HepG2 (cell line): ENCODE measurements around the gene ABHD1. TPM values are rescaled to one million over a fixed set of nuclear protein-coding genes. Genes with fewer than 3 reads are reported as not detected.
A peak's percentile ranks its signal among the peaks of the same experiment; 100 is the strongest.

Experiments
- ATAC-seq: fragments of 200-7000 bp; cut with Tn5 transposase; 3 replicates; pipeline ENCODE4 v1.9.1; 2020; ENCODE audit warnings: mild to moderate bottlenecking, moderate library complexity
- BruUV-seq: library from RNA; stranded (reverse); fragments of 400-500 nt; replicated peaks from 2 replicates; lab custom pipeline; 2021; lab: Mats Ljungman, UMichigan
- CTCF ChIA-PET: fragments of 300-600 bp; formaldehyde crosslinking; extraction: SDS; loops from one replicate; lab custom pipeline; 2021; ENCODE audit warnings: low total read pairs, inconsistent platforms, low intra/inter-chr PET ratio; lab: Yijun Ruan, JAX
- POLR2A ChIA-PET: fragments of 350-600 bp; sonication (Branson Sonifier 250); formaldehyde crosslinking; loops from one replicate; lab custom pipeline; 2020; ENCODE audit warnings: antibody characterized with exemption, inconsistent platforms; lab: Yijun Ruan, JAX
- DNase-seq: peaks from one replicate; pipeline ENCODE4 v3.0.0-alpha.2; 2015; ENCODE audit warnings: low spot score
- FAIRE-seq: peaks from 3 replicates; lab custom pipeline; 2011; peaks lifted over from hg19 to GRCh38; lab: Jason Lieb, UNC
- H2AFZ ChIP-seq: one replicate; pipeline ENCODE4 v1.6.1; 2011; ENCODE audit warnings: low read length, inconsistent platforms
- H3K27ac ChIP-seq: fragments of 300-600 bp; 3 replicates; pipeline ENCODE4 v1.8.0; 2011; ENCODE audit warnings: mixed run types, mild to moderate bottlenecking, mixed read lengths, low read length, inconsistent platforms; ENCODE audit not compliant: insufficient read depth; ENCODE audit errors: extremely low read length
- H3K27me3 ChIP-seq, 2 experiments: fragments of 200-600 bp in 1 of 2; 2 replicates in 1 of 2; 3 replicates in 1 of 2; pipeline versions ENCODE4 v1.6.0 to v1.8.0; 2011; ENCODE audit warnings: low read length in 2 of 2, mild to moderate bottlenecking in 2 of 2, moderate library complexity in 2 of 2, inconsistent platforms in 1 of 2; ENCODE audit not compliant: insufficient read depth in 2 of 2, control insufficient read depth in 1 of 2
- H3K36me3 ChIP-seq, 2 experiments: fragments of 200-600 bp in 1 of 2; replicated peaks in 1 of 2; 2 replicates in 1 of 2; 3 replicates in 1 of 2; pipeline versions ENCODE4 v1.5.1 to v1.8.0; 2011; ENCODE audit warnings: low read length in 2 of 2, inconsistent platforms in 1 of 2; ENCODE audit not compliant: insufficient read depth in 2 of 2, control insufficient read depth in 1 of 2
- H3K4me1 ChIP-seq: 2 replicates; pipeline ENCODE4 v1.5.1; 2012; ENCODE audit warnings: low read length, inconsistent platforms; ENCODE audit not compliant: insufficient read depth
- H3K4me2 ChIP-seq: 2 replicates; pipeline ENCODE4 v1.6.0; 2011; ENCODE audit warnings: low read depth, low read length, inconsistent platforms
- H3K4me3 ChIP-seq, 3 experiments: fragments of 200-600 bp in 1 of 3; sonication (generic), shearing (Covaris generic) in 1 of 3; replicated peaks in 1 of 3; 2 replicates each; pipeline ENCODE4 v1.5.1; 2011 to 2016; ENCODE audit warnings: low read length in 3 of 3, inconsistent platforms in 2 of 3, low read depth in 2 of 3, mild to moderate bottlenecking in 2 of 3, control low read depth in 1 of 3, mixed read lengths in 1 of 3; ENCODE audit not compliant: insufficient read depth in 1 of 3
- H3K79me2 ChIP-seq: one replicate; pipeline ENCODE4 v1.6.1; 2011; ENCODE audit warnings: low read length, inconsistent platforms; ENCODE audit not compliant: insufficient read depth
- H3K9ac ChIP-seq: 2 replicates; pipeline ENCODE4 v1.6.0; 2011; ENCODE audit warnings: mild to moderate bottlenecking, low read depth, low read length, inconsistent platforms; ENCODE audit not compliant: insufficient read depth
- H3K9me3 ChIP-seq: 2 replicates; pipeline ENCODE4 v1.5.1; 2012; ENCODE audit warnings: mild to moderate bottlenecking, low read length
- H4K20me1 ChIP-seq: 2 replicates; pipeline ENCODE4 v1.6.0; 2011; ENCODE audit warnings: inconsistent platforms, mild to moderate bottlenecking, low read length, moderate library complexity; ENCODE audit not compliant: insufficient read depth
- CEBPG ChIP-seq: IDR thresholded peaks from 2 replicates; pipeline ENCODE4 v1.6.1; 2016
- FOXA3 ChIP-seq: IDR thresholded peaks from 2 replicates; pipeline ENCODE4 v1.6.1; 2016; ENCODE audit warnings: missing genetic modification reagents, missing compliant biosample characterization
- HNF4A ChIP-seq: sonication (generic); formaldehyde crosslinking; IDR thresholded peaks from 2 replicates; pipeline ENCODE4 v1.4.0; 2020; ENCODE audit warnings: missing genetic modification reagents
- NKX3-1 ChIP-seq: sonication (generic); formaldehyde crosslinking; IDR thresholded peaks from 2 replicates; pipeline ENCODE4 v1.5.0; 2020; ENCODE audit warnings: missing genetic modification reagents
- RARG ChIP-seq: sonication (generic); formaldehyde crosslinking; IDR thresholded peaks from 2 replicates; pipeline ENCODE4 v1.4.0; 2020; ENCODE audit warnings: low read depth, mild to moderate bottlenecking, missing genetic modification reagents
- RCOR2 ChIP-seq: IDR thresholded peaks from 2 replicates; pipeline ENCODE4 v1.6.1; 2016; ENCODE audit warnings: missing biosample characterization, missing genetic modification reagents
- ZBTB42 ChIP-seq: sonication (generic); formaldehyde crosslinking; IDR thresholded peaks from 2 replicates; pipeline ENCODE4 v1.5.0; 2020; ENCODE audit warnings: mild to moderate bottlenecking, missing genetic modification reagents
- ZNF138 ChIP-seq: sonication (generic); formaldehyde crosslinking; IDR thresholded peaks from 2 replicates; pipeline ENCODE4 v1.5.0; 2020; ENCODE audit warnings: mild to moderate bottlenecking, low read depth, missing genetic modification reagents
- WGBS: methylation state at CpG from one replicate; pipeline ENCODE4 v1.1.6; 2017; ENCODE audit warnings: low lambda C conversion rate; 5-methylcytosine and 5-hydroxymethylcytosine counted together
- in situ Hi-C: cut with HindIII; loops from 2 replicates; pipeline ENCODE4 v1.10.0; 2017; ENCODE audit warnings: low pct_unique_long_range_greater_than_20kb; ENCODE audit not compliant: extremely low pct_ligation_motif_present
- intact Hi-C: fragments of 100-400 bp; cut with micrococcal nuclease; formaldehyde crosslinking; loops from one replicate; pipeline ENCODE4 v1.10.0; 2022; ENCODE audit not compliant: unreplicated experiment
- polyA plus RNA-seq, 8 experiments: library from polyadenylated mRNA; depleted of rRNA in 3 of 8; stranded (reverse) in 7 of 8; unstranded in 1 of 8; fragments of >200 nt; fragmentation: Illumina TruSeq in 4 of 8; extraction: Trizol in 4 of 8; gene quantifications; 2 replicates each; pipeline versions ENCODE4 v1.2.1 to v1.2.3, GENCODE V29; 2011 to 2016; ENCODE audit warnings: low read depth in 4 of 8, missing spikeins in 1 of 8, mixed read lengths in 1 of 8; ENCODE audit not compliant: insufficient read depth in 1 of 8
- total RNA-seq, 5 experiments: library from RNA; depleted of rRNA; stranded (reverse); fragments of >200 nt; fragmentation: Illumina TruSeq; extraction: Trizol; gene quantifications; 2 replicates each; pipeline ENCODE4 v1.2.3, GENCODE V29; 2016; ENCODE audit warnings: low read depth in 1 of 5
- TF ChIP-seq, protein P1 (sequence below): sonication (generic); formaldehyde crosslinking; IDR thresholded peaks from 2 replicates; pipeline ENCODE4 v1.8.0; 2023; ENCODE audit warnings: mild to moderate bottlenecking, missing genetic modification reagents
- TF ChIP-seq, protein P2 (sequence below): sonication (generic); formaldehyde crosslinking; IDR thresholded peaks from 2 replicates; pipeline ENCODE4 v1.5.0; 2020; ENCODE audit warnings: missing genetic modification reagents
- TF ChIP-seq, protein P3 (sequence below): IDR thresholded peaks from 2 replicates; pipeline ENCODE4 v1.6.1; 2016; ENCODE audit warnings: mild to moderate bottlenecking
- TF ChIP-seq, protein P4 (sequence below), 2 experiments: sonication (generic) in 1 of 2; formaldehyde crosslinking in 1 of 2; IDR thresholded peaks; 2 replicates each; pipeline versions ENCODE4 v1.4.0 to v1.6.1; 2016 to 2020; ENCODE audit warnings: borderline replicate concordance in 1 of 2, low read depth in 1 of 2, mild to moderate bottlenecking in 1 of 2, missing genetic modification reagents in 1 of 2

ABHD1 gene
- total and polyA plus RNA-seq, 2 of the 13 experiments (the other 11 are each of a cell fraction or from before 2014, with no cell fraction given): 0.04 to 0.81 TPM

DNA sequence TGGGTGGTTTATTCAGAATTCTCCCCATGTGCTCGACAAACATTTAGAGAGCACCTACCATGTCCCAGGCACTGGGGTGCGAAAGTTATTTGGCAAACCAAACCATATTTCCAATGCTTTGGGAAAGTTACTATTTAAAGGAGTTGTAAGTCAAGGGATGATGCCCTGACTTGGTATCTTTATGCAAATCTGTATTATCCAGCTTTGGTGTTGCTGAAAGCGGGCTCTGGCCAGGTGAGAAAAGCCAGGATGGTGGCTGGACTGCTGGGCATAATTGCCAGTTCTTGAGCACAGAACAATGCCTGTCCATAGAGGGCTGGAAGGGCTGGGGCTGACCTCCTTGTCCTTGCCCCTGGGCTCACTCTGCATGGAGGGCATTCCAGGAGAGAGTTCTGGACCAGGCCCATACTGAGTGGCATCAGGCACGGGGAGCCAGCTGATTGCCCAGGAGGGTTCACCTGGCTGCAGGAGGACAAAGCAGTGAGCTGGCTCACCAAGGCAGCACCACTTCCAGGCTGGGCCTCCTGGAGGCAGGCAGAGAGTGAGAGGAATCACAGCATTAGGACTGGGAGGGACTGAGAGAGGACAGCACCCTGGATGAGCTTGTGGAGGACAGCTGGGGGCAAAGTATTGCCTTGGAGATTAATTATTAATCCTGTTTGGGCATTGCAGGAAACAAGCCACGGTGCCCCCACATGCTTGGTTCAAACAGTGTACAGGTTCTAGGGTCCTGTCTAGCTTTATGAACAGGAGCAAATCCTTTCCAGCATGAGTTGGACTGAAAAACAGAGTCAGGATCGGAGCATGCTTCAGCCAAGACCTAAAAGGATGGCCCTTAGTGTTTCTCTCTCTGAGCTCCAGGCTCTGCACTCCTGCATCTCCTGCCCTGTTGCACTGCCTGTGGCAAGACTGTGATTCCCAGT lies 29.9 kb upstream of the ABHD1 start:
- CTCF ChIA-PET: no interaction called here
- no peaks in the 10 kb centered on the region for H3K27me3 ChIP-seq
- intact Hi-C loops: loop anchor here (5.0 kb wide), 1 partner anchor 306 kb away; the partner anchor contains the start of gene CENPA
- peaks cover 83% of the 10 kb centered on the region for H3K4me1 ChIP-seq
- H3K79me2 ChIP-seq: peaks cover 43% of the 10 kb centered on the region
- FAIRE-seq (peak; percentile 96), DNase-seq (peak; percentile 94), ATAC-seq (peak; percentile 85)
- peak overlapping the region; percentile 79 for H3K9ac ChIP-seq
- no peaks in the 10 kb centered on the region for H4K20me1 ChIP-seq
- peaks cover 4 to 27% of the 10 kb centered on the region in 2 experiments for H3K36me3 ChIP-seq
- no peaks in the 10 kb centered on the region for H3K9me3 ChIP-seq
- peak overlapping the region; percentile 97 for H3K27ac ChIP-seq
- peak overlapping the region; percentile 23 to 59 (median 24) for H3K4me3 ChIP-seq
- POLR2A ChIA-PET: interaction anchor here (0.6 to 4.8 kb wide), 32 partner anchors 7 to 1215 kb away, joined by 3 to 61 read pairs (median 5); partner anchors contain the start of genes ABHD1, AGBL5, ATRAID and CGREF1
- H3K4me2 ChIP-seq: peak overlapping the region; percentile 96
- in situ Hi-C loops: no loop called here
- TSS peak; percentile 58 for BruUV-seq
- no peak overlapping the region for H2AFZ ChIP-seq
- WGBS: 31% methylated on average over 6 of the region's 6 CpGs
- TF ChIP-seq, protein P1, sequence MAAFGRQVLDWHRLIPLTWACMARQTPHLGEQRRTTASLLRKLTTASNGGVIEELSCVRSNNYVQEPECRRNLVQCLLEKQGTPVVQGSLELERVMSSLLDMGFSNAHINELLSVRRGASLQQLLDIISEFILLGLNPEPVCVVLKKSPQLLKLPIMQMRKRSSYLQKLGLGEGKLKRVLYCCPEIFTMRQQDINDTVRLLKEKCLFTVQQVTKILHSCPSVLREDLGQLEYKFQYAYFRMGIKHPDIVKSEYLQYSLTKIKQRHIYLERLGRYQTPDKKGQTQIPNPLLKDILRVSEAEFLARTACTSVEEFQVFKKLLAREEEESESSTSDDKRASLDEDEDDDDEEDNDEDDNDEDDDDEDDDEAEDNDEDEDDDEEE (CRISPR knock-in tag): peak; percentile 26; the same call in 1 of the 2 replicates
- TF ChIP-seq, protein P2, sequence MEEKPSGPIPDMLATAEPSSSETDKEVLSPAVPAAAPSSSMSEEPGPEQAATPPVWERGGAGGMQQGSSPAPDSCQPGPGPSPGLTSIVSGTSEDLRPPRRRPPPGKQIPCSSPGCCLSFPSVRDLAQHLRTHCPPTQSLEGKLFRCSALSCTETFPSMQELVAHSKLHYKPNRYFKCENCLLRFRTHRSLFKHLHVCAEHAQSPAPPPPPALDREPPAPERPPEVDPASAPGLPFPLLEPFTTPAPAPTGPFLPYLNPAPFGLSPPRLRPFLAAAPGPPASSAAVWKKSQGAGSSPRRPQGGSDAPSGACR (CRISPR knock-in tag): peak; percentile 90
- peak; percentile 55 for TF ChIP-seq CEBPG (CRISPR knock-in tag)
- peak; percentile 60 for TF ChIP-seq FOXA3
- TF ChIP-seq, protein P3, sequence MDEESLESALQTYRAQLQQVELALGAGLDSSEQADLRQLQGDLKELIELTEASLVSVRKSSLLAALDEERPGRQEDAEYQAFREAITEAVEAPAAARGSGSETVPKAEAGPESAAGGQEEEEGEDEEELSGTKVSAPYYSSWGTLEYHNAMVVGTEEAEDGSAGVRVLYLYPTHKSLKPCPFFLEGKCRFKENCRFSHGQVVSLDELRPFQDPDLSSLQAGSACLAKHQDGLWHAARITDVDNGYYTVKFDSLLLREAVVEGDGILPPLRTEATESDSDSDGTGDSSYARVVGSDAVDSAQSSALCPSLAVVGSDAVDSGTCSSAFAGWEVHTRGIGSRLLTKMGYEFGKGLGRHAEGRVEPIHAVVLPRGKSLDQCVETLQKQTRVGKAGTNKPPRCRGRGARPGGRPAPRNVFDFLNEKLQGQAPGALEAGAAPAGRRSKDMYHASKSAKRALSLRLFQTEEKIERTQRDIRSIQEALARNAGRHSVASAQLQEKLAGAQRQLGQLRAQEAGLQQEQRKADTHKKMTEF: peak; percentile 83; the same call in 1 of the 2 replicates
- TF ChIP-seq RCOR2 (CRISPR knock-in tag): 0 out of 2 replicates have a peak, but pooled peaks have one; percentile 45
- peak; percentile 87 for TF ChIP-seq HNF4A (CRISPR knock-in tag)
- TF ChIP-seq, protein P4, sequence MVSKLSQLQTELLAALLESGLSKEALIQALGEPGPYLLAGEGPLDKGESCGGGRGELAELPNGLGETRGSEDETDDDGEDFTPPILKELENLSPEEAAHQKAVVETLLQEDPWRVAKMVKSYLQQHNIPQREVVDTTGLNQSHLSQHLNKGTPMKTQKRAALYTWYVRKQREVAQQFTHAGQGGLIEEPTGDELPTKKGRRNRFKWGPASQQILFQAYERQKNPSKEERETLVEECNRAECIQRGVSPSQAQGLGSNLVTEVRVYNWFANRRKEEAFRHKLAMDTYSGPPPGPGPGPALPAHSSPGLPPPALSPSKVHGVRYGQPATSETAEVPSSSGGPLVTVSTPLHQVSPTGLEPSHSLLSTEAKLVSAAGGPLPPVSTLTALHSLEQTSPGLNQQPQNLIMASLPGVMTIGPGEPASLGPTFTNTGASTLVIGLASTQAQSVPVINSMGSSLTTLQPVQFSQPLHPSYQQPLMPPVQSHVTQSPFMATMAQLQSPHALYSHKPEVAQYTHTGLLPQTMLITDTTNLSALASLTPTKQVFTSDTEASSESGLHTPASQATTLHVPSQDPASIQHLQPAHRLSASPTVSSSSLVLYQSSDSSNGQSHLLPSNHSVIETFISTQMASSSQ (IDR thresholded peaks at IDR 0.05; ENCODE audit: low read depth): peak; percentile 100
- TF ChIP-seq, protein P4 (CRISPR knock-in tag; IDR thresholded peaks at IDR 0.05; ENCODE audit: borderline replicate concordance): peak; percentile 99
- no peak for TF ChIP-seq ZBTB42 (CRISPR knock-in tag)
- TF ChIP-seq NKX3-1 (CRISPR knock-in tag): no peak
- no peak for TF ChIP-seq RARG (CRISPR knock-in tag)
- TF ChIP-seq ZNF138 (CRISPR knock-in tag): peak; percentile 78; the same call in 1 of the 2 replicates
